NCI-H345 treated with DMSO at 0.1 percent for 48 hours (cell line): Measurements from ENCODE around the gene RPRD2.

Experiments
- DNase-seq: peaks from one replicate; lab custom pipeline; 2025; ENCODE audit not compliant: unreplicated experiment; lab: John Stamatoyannopoulos, UW

RPRD2 gene

DNA sequence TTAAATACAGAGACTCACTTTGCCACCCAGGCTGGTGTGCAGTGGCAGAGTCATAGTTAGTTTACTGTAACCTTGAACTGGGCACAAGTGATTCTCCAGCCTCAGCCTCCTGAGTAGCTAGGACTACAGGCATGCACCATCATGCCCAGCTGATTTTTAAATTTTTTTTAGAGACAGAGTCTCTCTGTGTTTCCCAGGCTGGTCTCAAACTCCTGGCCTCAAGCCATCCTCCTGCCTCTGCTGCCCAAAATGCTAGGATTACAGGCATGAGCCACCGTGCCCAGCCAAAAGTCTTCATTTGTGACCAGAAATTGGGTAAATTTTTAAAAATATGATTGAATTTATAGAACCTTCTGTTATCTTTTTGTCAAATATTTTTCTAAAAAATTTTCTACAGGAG lies 105.3 kb downstream of the RPRD2 start:
- no peak for DNase-seq

DNA sequence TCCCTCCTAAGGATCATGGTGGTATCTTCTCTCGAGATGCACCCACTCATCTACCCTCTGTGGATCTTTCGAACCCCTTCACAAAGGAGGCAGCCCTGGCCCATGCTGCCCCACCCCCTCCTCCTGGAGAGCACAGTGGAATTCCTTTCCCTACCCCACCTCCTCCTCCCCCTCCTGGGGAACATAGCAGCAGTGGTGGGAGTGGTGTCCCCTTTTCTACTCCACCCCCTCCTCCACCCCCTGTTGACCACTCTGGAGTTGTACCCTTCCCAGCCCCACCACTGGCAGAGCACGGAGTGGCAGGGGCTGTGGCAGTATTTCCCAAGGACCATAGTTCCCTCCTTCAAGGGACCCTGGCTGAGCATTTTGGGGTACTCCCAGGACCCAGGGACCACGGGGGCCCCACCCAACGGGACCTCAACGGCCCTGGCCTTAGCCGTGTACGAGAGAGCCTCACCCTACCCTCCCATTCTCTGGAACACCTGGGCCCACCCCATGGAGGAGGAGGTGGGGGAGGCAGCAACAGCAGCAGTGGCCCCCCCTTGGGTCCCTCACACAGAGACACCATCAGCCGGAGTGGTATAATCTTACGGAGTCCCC lies 108.8 kb downstream of the RPRD2 start:
- no peak for DNase-seq

DNA sequence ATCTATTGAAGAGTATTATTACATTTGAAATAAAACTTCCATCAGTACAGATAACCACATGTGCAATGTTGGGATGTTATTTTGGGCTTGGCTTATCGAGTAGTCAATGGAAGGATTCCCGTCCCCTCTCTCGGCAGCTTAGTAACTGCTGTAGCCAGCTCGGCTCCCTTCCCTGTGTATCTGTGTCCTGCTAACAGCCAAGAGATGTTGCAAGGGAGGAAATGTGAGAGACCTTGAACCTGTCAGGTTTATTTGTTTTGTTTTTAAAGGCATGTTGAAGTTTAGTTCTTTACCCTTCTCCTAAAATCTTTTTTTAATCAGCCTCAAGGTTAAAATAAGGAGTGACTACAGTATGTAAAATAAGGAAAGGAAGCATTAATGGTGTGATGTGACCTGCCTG lies 109.7 kb downstream of the RPRD2 start:
- no peak for DNase-seq

DNA sequence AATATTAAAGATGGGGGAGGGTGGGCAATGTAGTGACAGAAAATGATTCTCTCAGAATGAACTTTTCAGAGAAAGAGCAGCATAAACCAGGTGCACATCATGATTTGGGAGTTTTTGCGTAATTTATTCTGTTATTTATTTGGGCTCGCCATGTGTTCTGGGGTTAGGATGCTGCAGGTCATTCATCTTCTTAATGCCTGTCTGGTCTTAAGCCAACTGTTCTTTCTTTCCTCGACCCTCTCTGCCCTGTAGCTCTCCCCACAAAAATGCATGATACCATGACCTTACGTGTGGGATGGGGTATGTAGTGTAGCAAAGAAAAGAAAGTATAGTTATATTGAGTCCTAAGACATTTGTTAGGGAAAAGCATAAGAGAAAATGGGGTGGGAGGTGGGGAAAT lies 110.9 kb downstream of the RPRD2 start:
- no peak for DNase-seq

DNA sequence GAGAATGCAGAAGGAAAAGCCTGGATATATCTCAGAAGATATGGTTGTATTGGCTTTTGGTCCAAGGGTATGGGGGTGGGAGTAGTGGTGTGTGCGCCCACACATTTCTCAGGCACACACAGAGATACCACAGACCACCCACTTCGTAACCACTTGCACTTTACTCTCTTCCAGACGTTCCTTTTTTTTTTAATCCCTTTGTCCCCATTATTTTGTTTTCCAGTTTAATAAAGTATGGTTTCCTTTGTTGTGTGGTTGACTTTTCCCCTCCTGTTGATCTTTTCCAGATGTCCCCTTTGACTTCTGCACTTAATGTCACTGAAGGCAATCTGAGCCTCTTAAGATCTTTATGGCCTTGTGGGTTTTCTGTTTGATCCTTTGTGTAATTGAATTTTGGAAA lies 112.8 kb downstream of the RPRD2 start:
- no peak for DNase-seq

DNA sequence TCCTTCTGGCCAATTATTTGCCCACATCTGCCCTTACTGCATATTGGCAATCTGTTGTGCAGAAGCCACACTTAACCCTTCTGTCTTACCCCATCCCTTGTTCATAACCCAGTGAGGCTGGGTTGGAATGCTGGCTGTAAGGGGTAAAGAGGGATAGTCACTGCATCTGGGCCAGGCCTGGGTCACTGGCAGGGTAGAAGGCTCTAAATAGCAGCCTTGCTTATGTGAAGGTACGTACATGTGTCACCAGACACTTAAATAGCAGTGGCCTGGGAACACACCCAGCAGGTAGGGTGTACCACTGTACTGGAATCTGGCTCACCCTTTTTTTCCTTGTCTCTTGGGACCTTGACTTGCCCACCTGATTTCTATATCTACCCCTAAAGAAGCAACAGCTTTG lies 113.4 kb downstream of the RPRD2 start:
- DNase-seq = no peak

DNA sequence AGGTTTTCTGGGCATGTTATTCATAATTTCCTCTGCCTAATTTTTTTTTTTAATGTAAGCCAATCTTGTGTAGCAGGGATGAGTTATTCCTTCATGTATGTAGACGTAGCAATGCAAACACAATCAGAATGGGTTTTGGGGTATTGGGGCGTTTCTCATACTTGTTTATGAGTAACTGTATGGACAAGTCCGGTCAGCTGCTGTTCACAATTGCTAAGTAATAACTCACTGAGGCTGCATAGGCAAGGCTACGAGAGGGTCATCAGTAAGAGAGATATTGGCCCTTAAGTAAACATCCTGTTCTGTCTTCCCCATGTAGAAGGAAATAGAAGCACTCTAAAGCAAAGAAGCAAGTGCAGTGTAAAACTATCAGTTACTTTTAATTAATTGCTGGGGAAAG lies 113.8 kb downstream of the RPRD2 start:
- DNase-seq = no peak

DNA sequence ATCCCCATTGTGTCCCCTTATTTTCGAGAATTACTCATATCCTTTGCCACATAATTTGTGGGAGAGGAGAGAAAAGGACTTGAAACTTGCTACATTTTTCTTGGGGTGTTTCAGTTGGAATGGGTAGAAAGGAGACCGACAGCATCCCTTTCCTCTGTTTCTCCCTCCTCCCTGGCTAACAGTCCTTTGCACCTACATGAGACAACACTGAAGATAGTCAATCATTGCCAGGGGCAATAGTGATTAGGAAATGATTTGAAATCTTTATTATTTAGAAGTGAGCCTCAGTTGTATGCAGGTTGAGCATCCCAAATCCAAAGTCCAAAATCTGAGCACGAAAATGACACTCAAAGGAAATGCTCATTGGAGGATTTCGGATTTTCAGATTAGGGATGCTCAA lies 115.4 kb downstream of the RPRD2 start:
- DNase-seq = no peak

DNA sequence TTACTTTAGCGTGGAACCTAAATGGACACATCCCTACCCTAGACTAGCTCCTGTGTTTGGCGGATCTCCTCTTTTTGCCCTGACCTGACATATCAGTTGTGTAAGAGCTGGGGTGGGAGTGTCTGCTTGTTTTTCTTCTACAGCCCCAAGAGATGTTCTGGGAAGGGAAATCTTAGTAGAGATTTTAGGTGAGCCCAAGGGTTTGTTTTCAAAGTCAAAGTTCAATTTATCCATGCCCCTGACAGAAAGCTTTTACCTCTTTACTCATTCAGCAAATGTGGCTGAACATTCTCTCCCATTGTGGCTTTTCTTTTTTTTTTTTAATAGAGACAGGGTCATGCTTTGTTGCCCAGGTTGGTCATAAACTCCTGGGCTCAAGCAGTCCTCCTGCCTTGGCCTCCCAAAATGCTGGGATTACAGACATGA lies 116.0 kb downstream of the RPRD2 start:
- no peak for DNase-seq

DNA sequence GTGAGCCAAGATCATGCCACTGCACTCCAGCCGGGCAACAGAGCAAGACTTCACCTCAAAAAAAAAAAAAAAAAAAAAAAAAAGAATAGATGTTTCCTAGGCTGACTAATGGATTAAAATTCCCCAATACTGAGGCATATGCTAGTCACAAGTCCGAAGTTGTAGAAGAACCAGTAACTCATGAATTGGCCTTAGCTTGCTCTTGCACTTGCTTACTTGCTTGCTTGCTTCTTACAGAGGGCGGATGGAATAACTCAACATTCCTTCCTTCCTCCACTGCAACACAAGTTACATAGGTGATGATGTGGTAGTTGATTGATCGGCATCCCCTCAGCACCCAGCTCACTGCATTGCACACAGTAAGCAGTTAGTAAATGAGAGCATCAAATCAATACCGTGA lies 120.5 kb downstream of the RPRD2 start:
- no peak for DNase-seq

DNA sequence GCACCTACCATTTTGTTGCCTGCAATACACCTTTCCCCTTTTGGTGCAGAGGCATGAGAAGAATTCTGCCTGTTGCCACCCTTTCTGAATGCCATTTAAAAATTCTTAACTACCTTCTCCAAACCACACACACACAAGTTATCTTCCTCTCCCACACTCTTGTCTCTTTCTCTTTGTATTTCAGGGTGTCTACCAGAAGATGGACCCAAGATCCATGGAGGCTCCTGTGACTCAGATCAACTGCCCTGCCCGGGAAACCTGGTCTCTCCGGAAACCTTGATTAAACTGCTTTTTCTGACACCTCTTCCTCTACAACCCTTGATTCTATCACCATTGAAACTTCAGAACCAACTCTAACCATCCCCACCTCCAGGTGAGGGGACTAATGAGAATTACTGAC lies 120.9 kb downstream of the RPRD2 start:
- DNase-seq = no peak

DNA sequence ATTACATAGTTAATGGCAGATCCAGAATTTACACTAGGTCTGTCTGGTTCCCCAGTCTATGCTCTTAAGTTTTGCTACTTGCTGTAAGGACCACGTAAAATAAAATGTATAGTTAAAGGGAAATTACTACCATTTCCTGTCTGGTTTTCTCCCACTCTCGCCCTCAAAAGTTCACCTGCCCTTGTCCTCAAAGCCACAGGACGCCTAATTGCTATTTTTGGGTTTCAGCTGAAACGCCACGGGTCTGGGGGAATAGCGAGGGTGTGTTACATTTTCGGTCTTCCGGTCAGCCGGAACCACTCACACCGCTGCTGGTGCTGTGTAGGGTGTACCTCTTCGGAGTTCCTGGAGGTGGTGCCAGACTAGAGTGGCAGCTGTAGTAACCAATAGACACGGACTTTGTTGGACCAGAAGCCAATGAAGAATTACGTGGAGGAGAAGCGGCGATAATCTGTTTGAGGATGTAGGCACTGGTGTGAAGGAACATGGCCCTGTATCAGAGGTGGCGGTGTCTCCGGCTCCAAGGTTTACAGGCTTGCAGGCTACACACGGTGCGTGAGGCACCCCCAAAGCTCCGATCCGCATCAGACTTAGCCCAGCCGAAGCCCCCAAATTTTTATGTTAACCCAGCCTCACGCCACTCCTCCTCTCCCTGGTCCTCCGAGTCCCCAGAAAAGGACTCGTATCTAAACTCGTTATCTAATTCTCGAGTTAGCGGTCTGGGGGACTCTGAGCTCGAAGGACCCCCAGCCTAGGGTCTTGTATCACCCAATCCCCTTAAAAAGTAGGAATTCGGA lies 123.2 kb downstream of the RPRD2 start, which contains the start of gene TARS2:
Gene TARS2 (plus strand): TSS at position 454 of the 797 bp plus-strand sequence. CDS start 32 bp downstream, at position 486.
- DNase-seq = peak; percentile 100

DNA sequence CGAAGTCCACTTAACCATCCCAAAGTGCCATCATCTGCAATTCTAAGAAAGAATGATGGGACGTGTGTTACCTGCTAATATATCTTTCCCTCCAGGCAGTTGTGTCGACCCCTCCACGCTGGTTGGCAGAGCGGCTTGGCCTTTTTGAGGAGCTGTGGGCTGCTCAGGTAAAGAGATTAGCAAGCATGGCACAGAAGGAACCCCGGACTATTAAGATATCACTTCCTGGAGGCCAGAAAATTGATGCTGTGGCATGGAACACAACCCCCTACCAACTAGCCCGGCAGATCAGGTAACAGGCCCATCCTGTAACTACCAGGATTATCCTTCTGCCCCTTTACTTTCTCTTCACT lies 123.8 kb downstream of the RPRD2 start:
- no peak for DNase-seq

DNA sequence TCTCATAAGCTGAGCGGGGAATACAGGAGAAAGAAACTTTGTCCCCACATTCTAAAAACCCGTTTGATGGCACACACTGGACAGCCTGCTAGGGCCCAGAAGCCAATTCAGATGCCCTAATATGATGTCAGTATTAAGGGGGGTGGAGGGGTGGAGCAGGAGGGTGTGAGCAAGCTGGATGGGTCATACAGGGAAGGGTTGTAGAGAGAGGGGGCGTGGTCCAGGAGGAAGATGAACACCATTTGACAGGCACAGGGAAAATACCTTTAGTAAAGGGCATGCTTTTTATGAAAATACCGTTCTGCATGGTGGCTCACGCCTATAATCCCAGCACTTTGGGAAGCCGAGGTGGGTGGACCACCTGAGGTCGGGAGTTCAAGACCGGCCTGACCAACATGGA lies 129.2 kb downstream of the RPRD2 start:
- DNase-seq = no peak

DNA sequence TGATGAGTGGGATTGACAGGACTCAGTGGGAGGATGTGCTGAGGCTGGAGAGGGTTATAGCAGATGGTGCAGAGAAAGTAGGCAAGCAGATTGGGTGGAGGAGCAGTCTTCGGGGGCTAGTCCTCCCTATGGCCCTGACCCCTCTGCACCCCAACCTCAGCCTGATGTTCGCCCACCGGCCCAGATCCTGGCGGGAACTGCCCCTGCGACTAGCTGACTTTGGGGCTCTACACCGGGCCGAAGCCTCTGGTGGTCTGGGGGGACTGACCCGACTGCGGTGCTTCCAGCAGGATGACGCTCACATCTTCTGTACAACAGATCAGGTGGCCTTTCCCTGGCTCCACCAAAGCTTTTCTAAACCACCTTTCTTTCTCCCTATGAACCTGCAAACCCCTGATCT lies 134.4 kb downstream of the RPRD2 start:
- DNase-seq = no peak

DNA sequence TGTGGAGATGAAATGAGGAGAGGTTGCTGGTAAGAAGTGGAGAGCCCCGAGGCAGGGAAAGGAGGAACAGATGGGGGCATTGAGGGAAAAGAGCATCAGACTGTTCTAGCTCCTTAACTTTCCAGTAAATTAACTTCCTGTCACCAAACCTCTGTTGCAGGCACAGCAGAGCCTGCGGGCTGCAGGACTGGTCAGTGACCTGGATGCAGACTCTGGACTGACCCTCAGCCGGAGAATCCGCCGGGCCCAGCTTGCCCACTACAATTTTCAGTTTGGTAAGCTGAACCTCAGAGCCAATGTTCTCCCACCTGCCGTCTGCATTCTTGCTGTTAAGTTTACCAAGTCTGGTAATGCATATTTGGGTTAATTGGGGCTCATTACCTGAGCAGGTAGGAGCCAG lies 141.5 kb downstream of the RPRD2 start:
- no peak for DNase-seq

DNA sequence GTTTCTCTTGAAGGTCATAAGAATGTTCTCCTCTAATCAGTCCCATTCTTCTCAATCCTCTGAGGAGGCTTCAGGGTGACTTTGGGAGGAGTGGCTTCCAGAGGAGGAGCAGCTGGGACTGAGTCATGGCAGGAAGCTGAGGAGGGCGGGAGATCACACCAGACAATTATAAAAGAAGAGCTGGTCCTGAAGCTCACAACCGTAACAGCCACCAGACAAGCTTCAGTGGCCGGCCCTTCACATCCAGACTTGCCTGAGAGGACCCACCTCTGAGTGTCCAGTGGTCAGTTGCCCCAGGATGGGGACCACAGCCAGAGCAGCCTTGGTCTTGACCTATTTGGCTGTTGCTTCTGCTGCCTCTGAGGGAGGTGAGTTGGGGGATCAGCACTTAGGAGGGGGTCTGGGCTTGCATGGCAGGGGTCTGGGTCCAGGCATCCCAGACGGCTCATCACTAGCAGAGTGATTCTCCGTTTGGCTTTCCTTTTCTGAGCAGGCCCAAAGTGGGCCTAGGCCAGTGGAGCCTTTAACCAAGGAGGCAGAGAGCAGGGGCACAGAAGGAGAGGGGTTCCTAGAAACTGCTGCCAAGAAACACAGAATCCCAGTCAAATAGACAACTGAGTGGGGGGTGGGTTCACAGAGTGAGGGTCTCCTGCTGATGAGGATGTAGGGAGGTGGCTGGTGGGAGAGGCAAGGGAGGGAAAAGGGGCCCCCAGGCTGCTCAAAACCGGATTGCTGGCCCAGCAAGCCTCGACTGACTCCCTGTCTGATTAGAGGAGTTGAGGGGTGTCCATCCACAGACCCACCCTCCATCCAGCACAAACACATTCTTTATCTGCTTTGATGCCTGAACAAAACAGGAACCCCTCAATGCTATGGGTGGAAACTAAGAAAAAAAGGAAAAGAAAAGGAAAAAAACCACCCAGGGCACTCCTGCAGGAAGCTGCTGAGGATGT lies 144.2 kb downstream of the RPRD2 start, which contains the start of gene ECM1:
Gene ECM1 (plus strand): TSS at position 198 of the 953 bp plus-strand sequence. CDS start 101 bp downstream, at position 299.
- no peak for DNase-seq

DNA sequence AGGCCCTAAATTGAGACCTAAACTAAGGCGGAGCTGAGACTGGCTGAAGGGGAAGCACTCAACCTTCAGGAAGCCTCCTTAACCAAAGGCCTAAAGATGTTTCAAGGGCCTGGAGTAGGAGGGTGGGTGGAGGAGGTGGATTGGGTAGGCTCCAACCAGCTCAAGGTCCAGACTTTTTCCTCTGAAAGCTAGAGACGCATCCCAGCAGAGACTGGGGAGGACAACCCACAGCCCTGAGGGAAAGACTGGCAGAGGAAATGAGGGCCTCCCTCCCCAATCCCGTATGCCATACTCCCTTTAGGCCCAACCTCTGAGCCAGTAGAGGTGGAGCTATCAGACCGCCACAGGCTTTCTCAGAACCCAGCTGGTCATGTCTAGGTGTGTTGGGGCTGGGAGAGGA lies 145.0 kb downstream of the RPRD2 start:
- no peak for DNase-seq

DNA sequence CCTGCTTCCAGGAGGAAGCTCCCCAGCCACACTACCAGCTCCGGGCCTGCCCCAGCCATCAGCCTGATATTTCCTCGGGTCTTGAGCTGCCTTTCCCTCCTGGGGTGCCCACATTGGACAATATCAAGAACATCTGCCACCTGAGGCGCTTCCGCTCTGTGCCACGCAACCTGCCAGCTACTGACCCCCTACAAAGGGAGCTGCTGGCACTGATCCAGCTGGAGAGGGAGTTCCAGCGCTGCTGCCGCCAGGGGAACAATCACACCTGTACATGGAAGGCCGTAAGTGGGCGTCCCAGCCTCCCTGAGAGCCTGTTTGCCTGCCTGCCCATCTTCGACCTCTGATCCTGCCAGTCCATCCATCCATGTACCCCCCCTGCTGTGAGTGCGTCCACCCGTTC lies 147.6 kb downstream of the RPRD2 start:
- DNase-seq = peak; percentile 99

DNA sequence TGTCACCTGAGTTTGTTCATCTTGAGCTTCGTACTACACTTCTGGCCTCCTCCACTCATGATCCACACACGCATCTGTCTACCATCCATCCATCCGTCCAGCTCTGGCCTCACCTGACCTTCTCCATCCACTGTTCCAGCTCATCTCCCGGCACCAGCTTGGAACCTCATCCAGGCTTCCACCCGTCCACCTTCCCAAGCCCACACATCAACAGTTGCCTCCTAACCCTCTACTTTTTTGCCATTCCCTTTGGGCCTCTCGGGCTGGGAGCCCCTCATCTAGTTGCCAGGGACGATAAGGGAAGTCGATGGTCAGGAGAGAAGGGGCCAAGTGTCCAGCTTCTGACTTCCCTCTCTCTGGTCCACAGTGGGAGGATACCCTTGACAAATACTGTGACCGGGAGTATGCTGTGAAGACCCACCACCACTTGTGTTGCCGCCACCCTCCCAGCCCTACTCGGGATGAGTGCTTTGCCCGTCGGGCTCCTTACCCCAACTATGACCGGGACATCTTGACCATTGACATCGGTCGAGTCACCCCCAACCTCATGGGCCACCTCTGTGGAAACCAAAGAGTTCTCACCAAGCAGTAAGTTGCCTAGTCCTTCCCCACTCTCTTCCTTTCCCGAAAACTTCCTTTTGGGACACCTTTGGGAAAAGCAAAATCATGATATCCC lies 148.2 kb downstream of the RPRD2 start:
- no peak for DNase-seq

DNA sequence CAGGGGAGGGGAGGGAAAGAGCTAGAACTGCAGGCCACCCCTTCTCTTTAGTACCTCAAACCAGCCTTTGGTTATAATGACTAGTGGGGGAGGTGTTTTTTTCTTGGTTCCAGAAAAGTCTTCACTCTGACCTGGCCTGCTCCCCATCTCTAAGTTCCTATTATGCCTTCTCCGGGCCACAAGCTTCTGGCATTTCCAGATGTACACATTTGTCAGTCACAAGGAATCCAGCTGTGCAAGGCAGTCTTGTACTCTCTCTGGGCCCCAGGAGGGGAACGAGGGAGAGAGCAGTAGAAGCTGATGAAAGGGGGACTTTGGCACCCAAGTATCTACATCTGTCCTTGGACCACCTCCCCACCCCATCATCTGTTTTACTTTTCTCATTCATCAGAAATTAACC lies 148.9 kb downstream of the RPRD2 start:
- DNase-seq = no peak
